ENCODE results near the gene MED12L.
"Not testable (repeated sequence)": the region's sequence is repeated elsewhere in the genome, so short reads cannot be mapped to it uniquely, and the experiment has no call there.

MED12L gene

DNA sequence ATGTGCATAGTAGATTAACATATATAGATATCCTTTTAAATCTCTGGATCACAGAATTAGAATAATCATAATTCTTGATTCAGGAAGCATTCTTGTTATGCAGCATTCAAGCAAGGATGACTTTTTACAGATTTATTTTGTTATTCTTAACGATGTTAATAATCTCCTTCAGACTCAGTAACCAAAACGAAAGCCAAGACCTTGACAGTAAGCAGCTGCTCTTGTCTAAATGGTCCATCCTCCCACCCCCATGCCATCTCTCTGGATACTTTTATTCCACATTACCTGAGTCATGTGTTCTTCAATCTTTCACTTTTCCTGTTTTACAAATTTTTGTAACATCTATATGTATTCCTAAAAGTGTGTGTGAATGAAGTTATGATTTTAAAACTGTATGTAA is 150.9 kb downstream of the MED12L start:
- no peak overlapping the region for H2AFZ ChIP-seq (ENCODE audit: low read length)
- no peak overlapping the region for H3K9ac ChIP-seq (ENCODE audit: low read length)
- H3K36me3 ChIP-seq (ENCODE audit: insufficient read depth, low read length), result no peaks in the 10 kb centered on the region
- no peak for TF ChIP-seq EZH2 (IDR thresholded peaks at IDR 0.05; ENCODE audit: borderline replicate concordance, low read length)
- TF ChIP-seq CTCF (IDR thresholded peaks at IDR 0.05; ENCODE audit: low read length), result no peak
- H3K27ac ChIP-seq (ENCODE audit: low read depth, low read length, poor library complexity, severe bottlenecking), result no peak overlapping the region
- H3K79me2 ChIP-seq (ENCODE audit: insufficient read depth, low read length), result no peaks in the 10 kb centered on the region
- no peaks in the 10 kb centered on the region for H3K9me3 ChIP-seq (ENCODE audit: low read length)
- no peaks in the 10 kb centered on the region for H3K27me3 ChIP-seq (ENCODE audit: insufficient read depth, low read length)
- no peaks in the 10 kb centered on the region for H3F3A ChIP-seq (ENCODE audit: insufficient read depth, low read length)
- no peaks in the 10 kb centered on the region for H3K4me1 ChIP-seq (ENCODE audit: insufficient read depth, low read length, severe bottlenecking)
- H3K4me2 ChIP-seq (ENCODE audit: low read length), result no peak overlapping the region
- H3K9me2 ChIP-seq (ENCODE audit: low read depth, low read length), result no peaks in the 10 kb centered on the region
- H3K4me3 ChIP-seq (ENCODE audit: low read depth, low read length, poor library complexity, severe bottlenecking), result no peak overlapping the region
- no peaks in the 10 kb centered on the region for H4K20me1 ChIP-seq (ENCODE audit: insufficient read depth, low read length)

DNA sequence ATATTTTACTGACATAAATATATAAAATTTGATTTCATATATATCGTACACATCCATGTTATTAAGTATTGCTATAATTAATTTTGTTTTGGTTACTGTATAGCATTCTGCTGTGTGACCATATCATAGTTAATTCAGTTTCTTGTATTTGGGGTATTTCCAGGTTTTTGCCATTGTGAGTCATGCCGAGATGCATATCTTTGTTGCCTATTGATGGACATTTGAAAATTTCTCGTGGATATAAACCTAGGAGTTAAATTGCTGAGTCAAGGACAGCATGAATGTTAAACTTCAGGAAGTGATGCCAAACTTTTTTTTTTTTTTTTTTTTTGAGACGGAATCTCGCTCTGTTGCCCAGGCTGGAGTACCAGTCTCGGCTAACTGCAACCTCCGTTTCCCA is 151.3 kb downstream of the MED12L start:
- TF ChIP-seq EZH2 (IDR thresholded peaks at IDR 0.05; ENCODE audit: borderline replicate concordance, low read length), result no peak
- TF ChIP-seq CTCF (IDR thresholded peaks at IDR 0.05; ENCODE audit: low read length), result no peak
- H3K4me1 ChIP-seq (ENCODE audit: insufficient read depth, low read length, severe bottlenecking), result no peaks in the 10 kb centered on the region
- H3K79me2 ChIP-seq (ENCODE audit: insufficient read depth, low read length), result no peaks in the 10 kb centered on the region
- no peak overlapping the region for H3K9ac ChIP-seq (ENCODE audit: low read length)
- no peaks in the 10 kb centered on the region for H3K9me2 ChIP-seq (ENCODE audit: low read depth, low read length)
- no peak overlapping the region for H2AFZ ChIP-seq (ENCODE audit: low read length)
- no peaks in the 10 kb centered on the region for H3K9me3 ChIP-seq (ENCODE audit: low read length)
- no peaks in the 10 kb centered on the region for H3K27me3 ChIP-seq (ENCODE audit: insufficient read depth, low read length)
- H3F3A ChIP-seq (ENCODE audit: insufficient read depth, low read length), result no peaks in the 10 kb centered on the region
- no peak overlapping the region for H3K27ac ChIP-seq (ENCODE audit: low read depth, low read length, poor library complexity, severe bottlenecking)
- H3K4me2 ChIP-seq (ENCODE audit: low read length), result no peak overlapping the region
- H3K4me3 ChIP-seq (ENCODE audit: low read depth, low read length, poor library complexity, severe bottlenecking), result no peak overlapping the region
- H4K20me1 ChIP-seq (ENCODE audit: insufficient read depth, low read length), result no peaks in the 10 kb centered on the region
- no peaks in the 10 kb centered on the region for H3K36me3 ChIP-seq (ENCODE audit: insufficient read depth, low read length)

DNA sequence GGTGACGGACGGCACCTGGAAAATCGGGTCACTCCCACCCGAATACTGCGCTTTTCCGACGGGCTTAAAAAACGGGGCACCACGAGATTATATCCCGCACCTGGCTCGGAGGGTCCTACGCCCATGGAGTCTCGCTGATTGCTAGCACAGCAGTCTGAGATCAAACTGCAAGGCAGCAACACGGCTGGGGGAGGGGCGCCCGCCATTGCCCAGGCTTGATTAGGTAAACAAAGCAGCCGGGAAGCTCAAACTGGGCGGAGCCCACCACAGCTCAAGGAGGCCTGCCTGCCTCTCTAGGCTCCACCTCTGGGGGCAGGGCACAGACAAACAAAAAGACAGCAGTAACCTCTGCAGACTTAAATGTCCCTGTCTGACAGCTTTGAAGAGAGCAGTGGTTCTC is 156.5 kb downstream of the MED12L start:
- H3K9me2 ChIP-seq (ENCODE audit: low read depth, low read length); H3K36me3 ChIP-seq (ENCODE audit: insufficient read depth, low read length); H3K4me2 ChIP-seq (ENCODE audit: low read length); H3K4me3 ChIP-seq (ENCODE audit: low read depth, low read length, poor library complexity, severe bottlenecking); H2AFZ ChIP-seq (ENCODE audit: low read length); H3K4me1 ChIP-seq (ENCODE audit: insufficient read depth, low read length, severe bottlenecking); H3F3A ChIP-seq (ENCODE audit: insufficient read depth, low read length); H3K27ac ChIP-seq (ENCODE audit: low read depth, low read length, poor library complexity, severe bottlenecking); H3K9ac ChIP-seq (ENCODE audit: low read length); H3K27me3 ChIP-seq (ENCODE audit: insufficient read depth, low read length); H3K9me3 ChIP-seq (ENCODE audit: low read length); H3K79me2 ChIP-seq (ENCODE audit: insufficient read depth, low read length); H4K20me1 ChIP-seq (ENCODE audit: insufficient read depth, low read length): not testable (repeated sequence)

DNA sequence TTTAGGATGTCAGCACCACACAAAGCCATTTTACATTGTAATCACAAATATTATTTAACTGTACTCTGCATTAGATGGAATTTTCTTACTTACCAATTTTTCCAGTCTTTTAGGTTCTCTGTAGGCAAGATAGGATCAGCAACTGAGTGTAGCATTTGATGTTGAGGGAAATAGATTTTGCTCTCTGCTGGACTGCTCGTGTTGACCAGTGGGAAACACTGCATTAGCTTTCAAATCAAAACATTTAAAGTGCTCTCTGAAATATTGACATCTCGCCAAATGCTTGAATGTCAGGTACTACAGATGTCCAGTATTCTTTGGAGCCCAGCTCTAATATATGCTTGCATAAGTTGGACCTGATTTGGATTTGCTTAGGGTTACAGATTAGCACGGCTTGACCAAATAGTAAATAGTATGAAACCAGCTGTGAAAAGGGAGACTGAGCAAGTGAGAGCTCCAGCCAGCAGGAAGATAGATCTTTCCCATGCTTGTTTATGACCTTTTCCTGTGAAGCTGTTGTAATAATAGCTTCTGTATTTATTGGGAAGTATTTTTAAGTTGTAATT is 163.4 kb downstream of the MED12L start:
- Histone ChIP-seq H3K27ac (ENCODE audit: low read depth, low read length, poor library complexity, severe bottlenecking) (no peak overlapping the region), H3K4me2 (ENCODE audit: low read length) (no peak overlapping the region), H3K79me2 (ENCODE audit: insufficient read depth, low read length) (no peaks in the 10 kb centered on the region), H3K36me3 (ENCODE audit: insufficient read depth, low read length) (no peaks in the 10 kb centered on the region), H4K20me1 (ENCODE audit: insufficient read depth, low read length) (no peaks in the 10 kb centered on the region), H3K9me3 (ENCODE audit: low read length) (no peaks in the 10 kb centered on the region), H3F3A (ENCODE audit: insufficient read depth, low read length) (no peaks in the 10 kb centered on the region), H3K4me3 (ENCODE audit: low read depth, low read length, poor library complexity, severe bottlenecking) (no peak overlapping the region), H3K9ac (ENCODE audit: low read length) (no peak overlapping the region), H3K4me1 (ENCODE audit: insufficient read depth, low read length, severe bottlenecking) (no peaks in the 10 kb centered on the region), H3K27me3 (ENCODE audit: insufficient read depth, low read length) (no peaks in the 10 kb centered on the region), H3K9me2 (ENCODE audit: low read depth, low read length) (no peaks in the 10 kb centered on the region), H2AFZ (ENCODE audit: low read length) (no peak overlapping the region)
- no peak for TF ChIP-seq EZH2 (IDR thresholded peaks at IDR 0.05; ENCODE audit: borderline replicate concordance, low read length)
- TF ChIP-seq CTCF (IDR thresholded peaks at IDR 0.05; ENCODE audit: low read length), result no peak
